Cardiac septum (tissue), 1 donor: ENCODE results near the gene CMTM2. TPM values are rescaled to one million over a fixed set of nuclear protein-coding genes. Genes with fewer than 3 reads are reported as not detected.

ENCODE experiments used
- DNase-seq: peaks from one replicate; pipeline ENCODE4 v3.0.0-alpha.2; 2020; ENCODE audit warnings: low spot score
- intact Hi-C: fragments of 100-400 bp; cut with DNase I; formaldehyde crosslinking; loops from one replicate; pipeline ENCODE4 v1.14.0; 2022
- long read RNA-seq: library from polyadenylated mRNA; unstranded; transcript quantifications from one replicate; pipeline ENCODE4 v2.0.0, GENCODE V29; 2021
- total RNA-seq: library from RNA; stranded (reverse); fragmentation: NEBNext Ultra II Directional; extraction: Animal tissue kit (Norgen Biotek cat#: 25700); gene quantifications from one replicate; pipeline ENCODE4 v1.2.1, GENCODE V29; 2021
- donor health status: DM: no; HTN: no; CAD: no.

The CMTM2 gene
- total RNA-seq: 1.3 TPM
- long read RNA-seq, partial matches to known transcripts: 0 of 2 reads
- long read RNA-seq, other reads (novel, unspliced or antisense): 0 of 2 reads

DNA sequence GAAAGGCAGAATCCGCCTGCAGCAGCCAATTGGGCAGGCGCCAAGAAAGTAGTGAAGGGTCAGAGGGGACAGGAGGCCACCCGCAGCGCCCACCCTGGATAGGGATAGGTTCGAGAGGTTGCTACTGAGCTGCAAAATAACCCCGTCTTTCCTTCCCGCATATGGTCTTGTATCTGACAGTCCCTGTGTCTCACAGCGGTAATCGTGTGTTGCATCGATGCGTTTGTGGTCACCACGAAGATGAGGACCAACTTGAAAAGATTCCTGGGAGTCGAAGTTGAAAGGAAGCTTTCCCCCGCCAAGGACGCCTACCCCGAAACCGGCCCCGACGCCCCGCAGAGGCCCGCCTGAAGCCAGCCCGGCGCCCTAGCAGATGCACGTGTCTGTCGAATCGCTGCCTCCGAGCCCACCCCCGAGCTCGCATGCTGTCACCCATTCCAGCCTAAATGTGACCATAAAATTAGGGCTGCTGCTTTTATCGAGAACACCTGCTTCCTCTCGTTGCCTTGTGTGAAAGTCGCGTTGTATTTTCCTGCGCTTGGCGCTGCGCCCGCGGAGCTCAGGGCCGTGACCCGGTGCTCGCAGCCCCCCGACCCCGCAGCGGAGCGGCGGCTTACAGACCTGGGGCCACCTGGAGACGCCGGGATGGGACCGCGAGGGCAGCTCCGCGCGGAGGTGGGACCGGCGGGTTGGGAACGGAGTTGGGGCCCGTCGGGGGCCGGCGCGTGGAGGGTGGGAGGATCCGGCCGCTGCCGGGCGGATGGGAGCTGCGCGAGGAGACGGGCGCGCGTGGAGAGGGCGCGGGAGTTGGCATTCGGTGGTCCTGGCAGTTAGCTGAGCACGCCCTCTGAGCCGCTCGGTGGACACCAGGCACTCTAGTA is at the start of gene CMTM2:
CMTM2 (plus strand) TSS at position 813 of the 881 bp plus-strand sequence. CDS start 145 bp downstream, outside the sequence.
- no peak for DNase-seq
- intact Hi-C loops: no loop called here

DNA sequence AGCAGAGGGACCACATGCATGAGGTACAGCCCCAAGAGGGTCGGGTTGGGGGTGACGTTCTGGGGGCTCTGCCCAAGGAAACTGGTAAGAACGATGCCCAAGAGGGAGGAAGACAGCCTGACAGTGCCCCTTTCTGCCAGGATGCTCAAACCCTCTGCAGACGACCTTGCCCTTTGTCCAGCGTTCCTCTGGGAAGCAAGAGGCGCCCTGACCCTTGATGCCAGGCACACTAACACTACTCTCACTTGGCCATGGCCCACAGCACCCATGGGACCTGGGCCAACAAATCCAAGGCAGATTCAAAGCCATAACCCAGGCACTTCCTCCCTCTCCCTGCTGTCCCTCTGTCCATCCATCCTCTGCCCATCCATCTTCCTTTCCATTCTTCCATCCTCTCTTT is 49.8 kb upstream of the CMTM2 start:
- DNase-seq: no peak
- intact Hi-C loops: no loop called here

- intact Hi-C loops: no loop called here
- DNase-seq: no peak
Observed at GRCh38 chr16:66534376-66534799, 44.9 kb upstream of the CMTM2 start.

DNA sequence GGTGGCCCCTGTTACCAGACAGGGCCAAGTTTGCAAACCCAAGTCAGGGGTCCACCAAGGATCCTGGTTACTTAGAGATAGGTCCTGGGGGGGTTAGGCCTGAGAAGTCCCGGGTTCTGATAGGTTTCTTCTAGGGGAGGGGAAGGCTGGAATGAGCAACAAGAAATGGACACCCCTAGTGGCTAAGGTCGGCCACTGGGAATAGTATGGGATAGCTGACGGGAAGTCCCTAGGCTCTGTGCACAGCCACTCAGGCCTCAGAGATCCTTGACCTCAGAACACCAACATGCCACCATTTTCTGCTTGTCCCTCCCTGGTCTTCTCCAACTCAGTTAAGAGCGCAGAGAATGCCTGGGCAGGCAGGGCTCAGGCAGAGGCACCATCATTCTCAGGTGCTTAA is 42.7 kb upstream of the CMTM2 start:
- intact Hi-C loops: no loop called here
- no peak for DNase-seq

- intact Hi-C loops: no loop called here
- DNase-seq: no peak
Observed at GRCh38 chr16:66537236-66537635, 42.0 kb upstream of the CMTM2 start.

- intact Hi-C loops: no loop called here
- no peak for DNase-seq
Observed at GRCh38 chr16:66538910-66539309, 40.4 kb upstream of the CMTM2 start.

- intact Hi-C loops: no loop called here
- no peak for DNase-seq
Observed at GRCh38 chr16:66539623-66540469, 39.4 kb upstream of the CMTM2 start.

GRCh38 chr16:66541388-66542355 is 37.6 kb upstream of the CMTM2 start:
- no peak for DNase-seq
- intact Hi-C loops: no loop called here

DNA sequence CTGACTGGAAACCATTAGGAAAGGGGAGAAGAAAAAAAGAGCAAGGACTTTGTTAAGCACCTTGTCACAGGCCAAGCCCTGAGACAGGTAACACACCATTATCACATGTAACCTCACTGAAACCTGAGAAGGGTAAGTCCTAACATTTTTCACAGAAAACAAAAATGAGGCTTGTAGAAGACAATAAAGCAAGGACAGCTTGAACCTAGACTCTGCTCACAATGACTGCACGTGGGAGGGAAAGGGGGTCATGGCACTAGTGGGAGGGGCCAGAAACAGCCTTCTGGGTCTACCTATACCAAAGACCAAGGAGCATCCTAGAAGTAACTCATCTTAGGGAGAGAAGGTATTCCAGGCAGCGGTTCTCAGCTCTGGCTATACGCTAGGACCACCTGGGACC is 36.9 kb upstream of the CMTM2 start:
- DNase-seq: no peak
- intact Hi-C loops: no loop called here

DNA sequence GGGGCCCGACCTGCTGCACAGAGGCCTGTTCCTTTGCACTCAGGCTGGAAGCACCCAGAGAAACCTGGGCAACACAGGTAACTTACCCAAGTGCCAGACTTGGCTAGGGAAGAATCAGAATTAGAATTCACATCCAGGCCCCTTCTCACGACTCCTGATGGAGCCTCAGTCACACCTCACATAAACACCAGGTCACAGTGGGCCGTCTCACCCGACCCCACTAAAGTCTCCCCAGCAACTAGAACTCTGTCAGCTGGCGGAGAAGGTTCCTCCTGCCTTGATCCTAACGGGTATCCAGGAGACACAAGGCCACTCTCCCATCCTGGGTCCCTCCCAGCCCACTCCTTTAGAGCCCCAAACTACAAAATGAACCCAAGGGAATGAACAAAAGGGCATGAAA is 35.7 kb upstream of the CMTM2 start:
- intact Hi-C loops: no loop called here
- DNase-seq: no peak

- no peak for DNase-seq
- intact Hi-C loops: no loop called here
Observed at GRCh38 chr16:66544016-66544757, 35.1 kb upstream of the CMTM2 start.

DNA sequence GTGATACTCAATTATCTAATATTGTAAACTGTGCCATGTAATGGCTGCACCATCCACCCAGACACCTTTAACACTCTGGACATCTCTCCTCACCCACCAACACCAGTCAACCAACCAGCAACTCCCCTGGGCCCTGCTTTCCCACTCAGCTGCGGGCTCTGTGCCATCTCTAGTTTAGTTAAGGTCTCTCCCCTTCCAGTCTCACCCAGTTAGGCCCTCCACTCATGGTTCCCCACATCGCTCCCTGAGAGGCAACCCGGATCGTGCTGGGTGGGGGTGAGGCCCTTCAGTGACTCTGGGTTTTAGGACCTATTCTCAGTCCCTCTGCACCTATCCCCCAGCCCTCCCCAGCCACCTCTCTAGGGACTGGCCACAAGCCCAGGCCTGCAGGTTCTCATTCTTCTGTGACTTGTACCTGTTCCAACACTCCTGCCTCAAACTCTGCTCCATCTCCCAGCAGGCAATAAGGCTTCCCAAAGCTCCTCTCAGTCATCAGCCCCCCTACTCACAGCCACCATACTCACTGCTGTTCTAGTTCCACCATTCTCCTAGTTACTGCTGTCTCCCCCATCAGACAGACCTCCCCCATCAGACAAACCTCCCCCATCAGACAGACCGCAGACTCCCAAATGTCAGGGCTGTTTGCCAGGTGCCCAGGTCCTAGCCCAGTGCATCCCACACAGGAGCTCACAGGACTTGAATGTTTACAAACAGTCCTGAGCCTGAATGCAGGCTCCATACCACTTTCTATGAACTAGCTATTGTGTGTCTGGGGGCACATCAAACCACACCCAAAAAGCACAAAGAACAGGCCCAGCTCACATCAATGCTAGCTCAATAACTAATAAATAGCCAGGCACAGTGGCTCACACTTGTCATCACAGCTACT is 31.9 kb upstream of the CMTM2 start:
- DNase-seq: no peak
- intact Hi-C loops: no loop called here

- DNase-seq: no peak
- intact Hi-C loops: no loop called here
Observed at GRCh38 chr16:66548068-66548467, 31.2 kb upstream of the CMTM2 start.

DNA sequence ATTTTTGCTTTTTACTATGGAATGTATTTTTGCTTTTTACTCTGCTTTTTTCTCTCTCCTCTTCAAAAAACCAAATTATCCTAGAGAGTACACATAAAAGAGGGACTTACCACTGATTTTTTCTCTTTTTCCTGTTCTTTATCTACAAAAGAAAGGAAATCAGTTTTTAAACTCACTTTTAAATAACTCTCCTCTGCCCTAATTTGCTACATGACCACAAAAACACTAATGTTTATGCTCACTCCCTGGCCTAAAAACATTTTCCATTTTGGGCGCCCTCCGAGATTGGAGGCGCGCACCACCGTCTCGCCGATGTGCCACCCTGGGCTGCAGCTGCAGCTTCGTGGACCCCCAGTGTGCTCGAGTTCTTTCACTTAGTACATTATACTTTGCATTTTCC is 30.4 kb upstream of the CMTM2 start:
- DNase-seq: no peak
- intact Hi-C loops: loop anchor here (1.0 kb wide), 1 partner anchor 55 kb away; the partner anchor contains the start of gene CMTM3

DNA sequence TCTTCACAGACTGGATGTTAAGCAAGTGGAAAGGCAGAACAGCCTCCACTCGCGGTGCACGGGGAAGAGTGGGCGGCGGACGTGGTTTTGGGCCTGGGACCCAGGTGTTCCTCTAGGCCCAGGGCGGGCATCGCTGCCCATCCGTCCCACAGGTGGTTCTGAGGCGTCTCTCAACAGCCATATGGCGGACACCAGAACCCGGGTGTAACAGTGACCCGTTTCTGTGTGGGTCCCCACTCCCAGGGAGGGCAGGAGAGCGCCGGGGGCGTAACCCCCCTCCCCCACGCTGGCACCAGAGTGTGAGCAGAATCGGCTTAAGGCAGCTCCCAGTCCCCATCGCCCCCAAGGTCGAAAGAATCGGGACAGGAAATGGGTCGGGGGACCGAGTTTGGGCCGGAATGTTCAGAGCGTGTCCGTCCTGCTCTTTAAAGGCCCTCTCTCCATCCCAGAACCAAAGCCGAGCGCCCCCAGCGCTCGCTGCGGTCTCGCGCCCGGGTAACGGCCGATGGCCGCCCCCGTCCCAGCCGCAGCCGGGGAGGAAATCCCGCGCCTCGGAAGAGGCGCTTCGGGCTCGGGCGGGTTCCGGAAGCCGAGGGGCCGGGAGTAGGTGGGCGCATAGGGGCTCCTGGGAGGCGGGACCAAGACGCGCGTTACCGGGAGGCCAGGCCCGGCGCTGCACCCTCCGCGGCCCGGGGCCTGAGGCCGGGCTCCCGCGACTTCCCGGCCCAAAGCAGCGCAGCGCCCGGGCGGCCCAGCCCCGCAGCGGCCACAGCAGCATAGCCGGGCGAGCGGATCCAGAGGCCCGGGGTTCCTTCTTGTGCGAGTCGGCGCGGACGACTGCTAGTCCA is 29.8 kb upstream of the CMTM2 start, which contains the start of gene TK2:
TK2 (minus strand) TSS at position 839 of the 848 bp plus-strand sequence; CDS start at position 778, 61 bp downstream.
- DNase-seq: peak; percentile 88
- intact Hi-C loops: loop anchor here (1.0 to 2.0 kb wide), 2 partner anchors 33 to 55 kb away; partner anchors contain the start of gene CMTM3

- intact Hi-C loops: loop anchor here (2.0 kb wide), 1 partner anchor 35 kb away; no protein-coding TSS in a partner anchor
- no peak for DNase-seq
Observed at GRCh38 chr16:66551348-66551759, 27.9 kb upstream of the CMTM2 start.
